G401 (cell line): ENCODE data around the gene TNRC6A. TPM values are rescaled to one million over a fixed set of nuclear protein-coding genes. Genes with fewer than 3 reads are reported as not detected.
"Not testable (repeated sequence)": the region's sequence is repeated elsewhere in the genome, so short reads cannot be mapped to it uniquely, and the experiment has no call there.

Experiments used
- DNase-seq: peaks from one replicate; pipeline ENCODE4 v3.0.0-alpha.2; 2015; ENCODE audit warnings: low spot score
- in situ Hi-C: cut with HindIII; loops from 2 replicates; pipeline ENCODE4 v1.10.0; 2016; ENCODE audit warnings: low sequenced_read_pairs, mixed read lengths
- total RNA-seq: library from RNA; depleted of rRNA; stranded (reverse); fragments of >200 nt; shearing (Covaris generic); gene quantifications from 2 replicates; pipeline ENCODE4 v1.2.3, GENCODE V29; 2014; rRNA removed

TNRC6A gene
- 11.4 and 14.4 TPM in 2 replicates for total RNA-seq

DNA sequence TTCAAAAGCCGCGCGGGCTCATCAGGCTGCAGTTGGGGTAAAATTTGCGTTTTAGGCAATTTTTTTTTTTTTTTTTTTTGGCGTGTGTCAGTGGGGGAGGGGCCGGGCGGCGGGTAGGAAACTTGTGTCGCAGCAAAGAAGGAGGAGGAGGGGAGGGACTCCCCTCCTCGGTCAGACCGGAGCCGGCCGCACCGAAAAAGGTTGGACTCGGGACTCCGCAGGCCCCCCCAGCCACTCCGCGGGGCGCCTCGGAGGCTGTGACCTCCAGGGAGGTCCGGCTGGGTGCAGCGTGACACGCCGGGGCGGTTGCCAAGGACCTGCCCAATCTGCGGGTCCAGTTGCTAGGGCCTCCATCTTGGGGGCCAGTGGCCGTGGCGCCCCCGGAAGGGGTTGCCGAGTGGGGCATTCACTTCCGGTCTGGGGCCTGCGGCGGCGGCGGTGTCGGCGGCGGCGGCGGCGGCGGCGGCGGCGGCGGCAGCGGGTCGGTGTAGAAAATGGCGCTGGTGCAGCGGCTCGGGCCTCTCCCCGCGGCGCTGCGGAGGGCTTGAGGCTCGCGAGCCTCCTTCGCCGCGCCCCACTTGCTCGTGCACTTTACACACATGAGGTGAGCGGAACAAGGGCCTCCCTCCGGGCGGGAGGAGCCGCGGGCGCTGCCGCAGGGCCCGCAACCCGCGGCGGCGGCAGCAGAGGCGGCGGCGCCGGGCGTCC is at the start of gene TNRC6A:
Gene TNRC6A (plus strand): TSS at position 409 of the 708 bp plus-strand sequence. CDS start 191 bp downstream, at position 600.
- in situ Hi-C loops: no loop called here
- DNase-seq: peak; percentile 83

DNA sequence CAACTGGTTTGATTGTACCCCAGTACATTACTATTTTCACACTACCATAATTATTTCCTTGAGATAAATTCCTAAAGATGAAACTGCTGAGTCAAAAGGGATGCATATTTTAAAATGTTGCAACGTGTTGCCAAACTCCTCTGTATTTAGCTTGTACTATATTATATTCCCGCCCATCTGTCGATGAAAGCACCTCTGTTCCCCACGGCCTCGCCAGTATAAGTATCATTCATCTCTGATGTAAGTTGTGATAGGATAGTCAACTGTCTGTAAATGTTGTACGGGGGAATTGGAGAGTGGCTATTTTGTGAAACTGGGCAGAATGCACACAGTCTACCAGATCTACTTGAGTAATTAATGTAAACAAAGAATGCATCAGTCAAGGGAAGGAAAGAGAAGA is 47.7 kb upstream of the TNRC6A start:
- in situ Hi-C loops: no loop called here
- DNase-seq: no peak

DNA sequence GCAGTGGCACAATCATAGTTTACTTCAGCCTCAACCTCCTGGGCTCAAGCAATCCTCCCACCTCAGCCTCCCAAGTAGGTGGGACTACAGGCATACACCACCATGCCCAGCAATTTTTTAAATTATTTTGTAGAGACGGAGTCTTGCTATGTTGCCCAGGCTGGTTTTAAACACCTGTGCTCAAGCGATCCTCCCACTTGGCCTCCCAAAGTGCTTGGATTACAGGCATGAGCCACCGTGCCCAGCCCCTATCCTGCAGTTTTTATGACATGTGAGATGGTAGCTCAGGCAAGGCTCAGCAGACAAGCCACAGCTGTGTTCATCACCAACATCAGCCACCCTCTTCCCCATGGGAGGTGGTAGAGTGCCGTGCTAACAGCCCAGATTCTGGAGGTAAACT is 46.2 kb upstream of the TNRC6A start:
- DNase-seq: no peak
- in situ Hi-C loops: no loop called here

DNA sequence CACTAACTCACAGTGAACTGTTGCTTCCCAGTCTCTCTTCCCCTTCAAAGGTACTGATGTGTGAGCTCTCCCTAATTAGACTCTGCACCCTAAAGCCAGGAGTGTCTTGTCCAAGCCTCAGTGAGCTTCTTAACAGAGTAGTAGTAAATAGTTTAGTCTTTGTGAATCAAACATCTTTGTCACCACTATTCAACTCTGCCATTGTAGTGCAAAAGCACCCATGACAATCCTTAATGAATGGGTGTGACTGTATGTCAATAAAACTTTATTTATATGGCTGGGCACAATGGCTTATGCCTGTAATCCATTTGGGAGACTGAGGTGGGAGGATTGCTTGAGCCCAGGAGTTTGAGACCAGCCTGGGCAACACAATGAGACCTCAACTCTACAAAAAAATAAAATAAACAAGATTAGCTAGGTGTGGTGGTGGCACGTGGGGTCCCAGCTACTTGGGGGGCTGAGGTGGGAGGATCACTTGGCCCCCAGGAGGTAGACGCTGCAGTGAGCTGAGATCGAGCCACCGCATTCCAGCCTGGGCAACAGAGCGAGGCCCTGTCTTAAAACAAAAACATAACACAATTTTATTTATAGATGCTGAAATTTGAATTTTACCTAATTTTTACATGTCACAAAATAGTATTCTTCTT is 45.5 kb upstream of the TNRC6A start:
- in situ Hi-C loops: no loop called here
- no peak for DNase-seq

DNA sequence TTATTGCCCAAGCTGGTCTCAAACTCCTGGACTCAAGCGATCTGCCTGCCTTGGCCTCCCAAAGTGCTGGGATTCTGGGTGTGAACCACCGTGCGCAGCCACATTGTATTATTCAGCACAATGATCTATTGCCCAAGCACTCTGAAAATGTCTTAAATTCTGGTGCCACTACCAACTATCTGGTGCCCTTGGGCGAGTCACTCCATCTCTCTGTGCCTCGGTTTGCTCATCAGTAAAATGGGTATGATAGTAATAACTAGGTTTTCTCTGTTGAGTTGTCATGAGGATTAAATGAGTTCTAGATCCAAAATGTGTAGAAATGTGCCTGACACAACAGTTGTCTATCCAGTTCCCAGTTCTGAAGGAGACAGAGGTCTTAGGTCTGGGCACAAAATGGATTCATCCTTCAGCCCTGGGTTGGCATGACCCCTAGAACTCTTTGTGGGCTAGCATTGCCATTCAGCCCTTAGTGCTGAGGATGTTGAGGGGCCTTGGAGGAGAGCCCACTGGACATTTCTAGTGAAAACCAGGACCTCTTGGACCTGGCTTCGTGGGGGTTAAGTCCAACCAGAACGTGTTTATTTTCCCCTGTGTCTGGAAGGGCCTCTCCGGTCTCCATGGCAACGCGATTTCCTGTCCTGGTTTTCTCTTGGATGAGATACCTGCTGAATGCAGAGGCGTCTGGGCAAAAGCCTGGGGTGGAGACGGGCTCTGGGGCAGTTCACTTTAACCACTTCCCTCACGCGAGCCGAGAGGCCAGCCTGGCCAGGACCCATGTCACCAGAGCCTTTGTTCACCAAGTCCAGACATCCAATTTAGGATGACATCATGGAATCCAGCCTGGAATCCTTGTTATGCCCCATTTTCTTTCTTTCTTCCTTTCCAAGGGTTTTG is 43.7 kb upstream of the TNRC6A start:
- in situ Hi-C loops: no loop called here

DNA sequence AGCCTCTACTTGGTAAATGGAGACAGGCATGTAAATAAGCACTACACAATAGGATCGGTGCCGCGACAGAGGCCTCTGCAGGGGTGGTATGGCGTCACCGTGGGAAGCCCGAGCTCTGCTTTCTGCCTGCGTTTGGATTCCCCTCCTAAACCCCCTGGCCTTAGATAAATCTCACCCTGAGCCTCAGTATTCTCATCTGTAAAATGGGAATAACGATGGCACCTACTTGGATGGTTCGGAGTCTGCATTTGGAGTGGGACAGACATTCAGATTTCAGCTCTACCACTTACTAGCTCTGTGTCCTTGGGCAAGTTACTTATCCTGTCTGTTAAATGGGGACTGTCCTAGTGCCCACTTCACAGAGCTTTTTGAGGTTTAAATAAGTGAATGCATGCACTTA is 42.8 kb upstream of the TNRC6A start:
- in situ Hi-C loops: no loop called here
- no peak for DNase-seq

More for the DNA sequence above, 43.7 kb upstream of the TNRC6A start:
- DNase-seq: peak; percentile 98

DNA sequence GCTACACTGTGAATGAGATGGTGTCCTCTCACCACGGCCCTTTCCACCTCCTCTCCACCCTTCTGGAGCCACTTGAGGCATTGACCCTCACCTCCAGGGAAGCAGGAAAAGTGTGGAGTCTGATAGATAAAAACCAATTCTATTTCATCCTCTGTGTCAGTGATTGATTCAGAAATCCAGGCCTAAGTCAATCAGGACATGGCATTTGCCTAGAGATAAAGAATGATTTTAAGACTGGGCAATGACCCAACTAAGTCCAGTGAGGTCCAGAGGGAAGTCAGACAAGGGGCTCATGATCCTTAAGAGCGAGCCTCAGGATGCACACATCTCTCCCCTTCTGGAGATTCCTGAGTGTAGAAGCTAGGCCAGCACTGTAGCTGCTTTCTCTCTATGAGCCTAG is 41.1 kb upstream of the TNRC6A start:
- no peak for DNase-seq
- in situ Hi-C loops: no loop called here

DNA sequence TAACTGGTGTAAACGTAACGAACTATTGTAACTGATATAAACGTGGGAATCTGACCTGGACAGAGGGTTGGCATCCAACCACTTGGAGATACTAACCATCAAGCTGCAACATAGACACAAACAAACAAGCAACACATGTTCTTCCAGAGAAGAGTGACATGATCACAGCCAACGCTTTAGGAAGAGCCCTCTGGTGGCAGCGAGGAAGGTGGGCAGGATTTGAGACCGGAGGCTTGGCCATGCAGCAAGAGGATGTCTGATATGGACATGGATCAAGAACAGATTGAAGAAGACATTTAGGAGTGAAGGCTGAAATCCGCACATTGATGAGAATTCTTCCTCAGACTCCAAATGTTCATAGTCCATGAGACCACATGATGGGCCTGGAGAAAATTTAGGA is 40.3 kb upstream of the TNRC6A start:
- in situ Hi-C loops: no loop called here
- peak; percentile 90 for DNase-seq

DNA sequence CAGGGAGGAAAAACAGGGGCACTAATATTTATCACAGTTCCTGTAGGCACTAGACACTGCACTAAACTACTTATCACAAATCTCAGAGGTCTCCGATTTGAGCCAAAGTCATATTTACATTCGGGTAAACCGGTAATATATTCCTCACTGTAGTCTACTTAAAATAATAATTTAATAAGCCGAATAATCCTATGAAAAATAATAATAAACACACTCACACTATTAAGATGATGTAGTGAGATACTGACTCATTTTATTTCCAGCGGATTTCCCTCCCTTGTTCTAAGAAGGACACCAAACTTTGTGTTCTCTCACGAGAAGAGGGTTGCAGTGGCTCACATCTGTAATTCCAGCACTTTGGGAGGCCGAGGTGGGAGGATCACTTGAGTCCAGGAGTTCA is 36.6 kb upstream of the TNRC6A start:
- no peak for DNase-seq
- in situ Hi-C loops: no loop called here

DNA sequence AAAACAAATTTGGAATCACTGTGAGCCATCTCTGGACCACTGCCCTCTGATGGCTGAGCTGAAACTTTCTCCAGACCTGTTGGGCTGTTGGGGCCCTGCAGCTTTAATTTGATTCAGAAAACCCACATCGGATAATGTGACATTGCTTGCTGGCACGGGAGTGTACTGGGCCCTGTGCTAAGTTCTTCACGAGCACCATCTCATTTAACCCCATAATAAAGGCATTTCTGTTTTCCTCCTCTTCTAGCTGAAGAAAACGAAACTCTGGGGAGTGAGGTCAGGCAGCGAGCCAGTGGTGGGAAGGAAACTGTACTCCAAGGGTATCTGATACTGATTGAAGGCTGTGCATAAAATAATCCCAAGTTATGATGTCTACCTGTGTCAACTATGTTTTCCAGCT is 34.5 kb upstream of the TNRC6A start:
- DNase-seq: no peak
- in situ Hi-C loops: no loop called here

DNA sequence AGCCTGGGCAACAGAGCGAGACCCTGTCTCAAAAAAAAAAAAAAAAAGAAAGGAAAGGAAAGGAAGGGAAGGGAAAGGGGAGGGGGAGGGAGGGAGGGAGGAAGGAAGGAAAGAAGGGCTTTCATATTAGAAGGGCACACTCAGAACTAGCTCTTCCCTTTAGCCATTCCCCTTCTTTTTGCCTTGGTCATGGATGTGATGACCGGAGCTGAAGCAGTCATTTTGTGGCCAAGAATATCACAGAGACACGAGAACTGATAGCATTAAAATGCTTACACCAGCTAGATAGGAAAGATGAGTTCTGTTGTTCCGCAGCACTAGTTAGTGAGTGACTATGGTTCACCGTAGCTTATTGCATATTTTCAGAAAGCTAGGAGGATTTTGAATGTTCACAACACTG is 32.8 kb upstream of the TNRC6A start:
- in situ Hi-C loops: no loop called here
- no peak for DNase-seq

DNA sequence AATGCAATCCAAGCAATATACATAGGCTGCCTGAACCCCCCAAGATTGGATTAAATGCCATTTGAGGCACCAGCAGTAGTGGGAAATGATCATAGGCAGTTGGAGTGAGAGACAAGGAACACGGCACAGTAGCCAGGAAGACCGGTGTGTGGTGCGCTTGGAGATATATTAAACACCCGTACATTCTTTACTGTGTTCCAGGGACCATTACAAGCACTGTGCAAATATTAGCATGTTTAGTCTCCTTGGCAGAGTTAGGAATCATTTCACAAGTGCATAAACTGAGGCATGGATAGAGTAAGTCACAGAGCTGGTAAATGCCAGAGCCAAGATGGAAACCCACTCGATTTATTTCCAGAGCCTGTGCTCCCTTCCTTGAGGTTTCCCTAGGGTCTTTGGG is 31.1 kb upstream of the TNRC6A start:
- DNase-seq: no peak
- in situ Hi-C loops: no loop called here

DNA sequence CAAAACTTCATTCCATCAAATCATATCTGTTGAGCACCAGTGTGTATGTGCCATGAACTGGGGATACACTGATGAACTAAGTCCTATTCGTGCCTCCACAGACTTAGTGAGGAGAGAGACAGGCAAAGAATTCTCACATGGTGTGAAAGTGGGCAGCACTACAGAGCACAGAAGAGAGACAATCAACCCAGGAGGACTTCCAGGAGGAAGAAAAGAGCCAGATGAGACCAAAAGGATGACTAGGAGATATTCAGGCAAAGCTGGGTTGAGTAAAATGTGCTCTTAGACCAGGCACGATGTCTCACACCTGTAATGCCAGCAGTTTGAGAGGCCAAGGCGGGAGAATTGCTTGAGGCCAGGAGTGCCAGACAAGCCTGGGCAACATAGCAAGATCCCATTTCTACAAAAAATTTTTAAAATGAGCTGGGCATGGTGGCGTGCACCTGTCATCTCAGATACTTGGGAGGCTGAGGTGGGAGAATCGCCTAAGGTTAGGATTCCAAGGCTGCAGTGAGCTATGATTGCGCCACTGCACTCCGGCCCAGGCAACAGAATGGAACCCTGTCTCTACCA is 30.2 kb upstream of the TNRC6A start:
- no peak for DNase-seq
- in situ Hi-C loops: no loop called here

DNA sequence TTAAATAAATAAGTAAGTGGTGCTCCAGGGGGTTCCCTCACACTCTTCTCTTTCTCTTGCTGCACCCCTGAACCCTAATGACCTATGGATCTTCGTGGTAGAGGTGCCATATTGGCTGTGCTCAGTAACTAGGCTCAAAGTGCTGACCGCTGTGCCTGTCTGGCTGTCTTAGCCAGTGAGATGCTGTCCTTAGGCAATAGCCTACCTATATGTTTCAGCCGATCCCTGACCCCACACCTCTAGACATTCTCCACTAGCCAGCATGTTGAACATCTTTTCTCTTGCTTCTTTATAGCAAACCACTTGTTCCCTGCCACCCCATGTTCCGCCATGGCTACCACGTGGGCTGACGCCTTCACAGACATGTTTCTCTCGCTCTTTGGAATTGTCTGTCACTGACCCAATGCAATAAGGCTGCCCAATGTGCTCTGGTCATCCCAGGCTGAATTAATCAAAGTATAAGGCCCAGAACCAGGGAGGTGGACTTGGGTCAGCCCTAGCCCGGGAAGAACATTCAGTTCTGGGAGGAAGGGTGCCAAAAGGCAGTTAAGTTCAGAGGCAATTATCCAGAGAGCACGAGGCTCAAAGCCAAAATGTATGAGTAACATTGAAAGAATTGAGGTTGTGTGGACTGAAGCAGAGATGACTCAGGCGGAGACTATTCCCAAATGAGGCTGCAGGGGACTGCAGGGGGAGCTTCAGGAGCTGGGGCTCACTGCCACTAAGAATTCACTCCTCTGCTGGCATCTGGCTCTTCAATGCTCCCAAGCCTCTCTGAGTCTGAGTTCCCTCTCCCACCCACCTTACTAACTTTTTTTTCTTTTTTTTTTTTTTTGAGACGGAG is 28.7 kb upstream of the TNRC6A start:
- DNase-seq: peak; percentile 65

DNA sequence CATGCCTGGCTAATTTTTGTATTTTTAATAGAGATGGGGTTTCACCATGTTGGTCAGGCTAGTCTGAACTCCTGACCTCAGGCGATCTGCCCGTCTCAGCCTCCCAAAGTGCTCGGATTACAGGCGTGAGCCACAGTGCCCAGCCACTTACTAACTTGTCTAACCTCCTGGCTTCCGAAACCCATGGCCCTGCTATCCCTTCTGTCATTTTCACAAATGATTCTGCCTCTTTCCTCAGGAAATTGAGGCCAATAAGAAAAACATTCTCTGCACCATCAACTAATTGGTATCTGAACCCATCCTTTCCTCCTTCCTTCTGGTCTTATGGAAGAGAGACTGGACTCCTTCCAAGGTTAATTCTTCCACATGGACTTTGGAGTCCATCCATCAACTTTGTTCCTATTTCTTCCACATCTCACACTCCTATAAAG is 27.9 kb upstream of the TNRC6A start:
- peak; percentile 19 for DNase-seq
- in situ Hi-C loops: no loop called here

More for the DNA sequence above, 28.7 kb upstream of the TNRC6A start:
- in situ Hi-C loops: no loop called here

DNA sequence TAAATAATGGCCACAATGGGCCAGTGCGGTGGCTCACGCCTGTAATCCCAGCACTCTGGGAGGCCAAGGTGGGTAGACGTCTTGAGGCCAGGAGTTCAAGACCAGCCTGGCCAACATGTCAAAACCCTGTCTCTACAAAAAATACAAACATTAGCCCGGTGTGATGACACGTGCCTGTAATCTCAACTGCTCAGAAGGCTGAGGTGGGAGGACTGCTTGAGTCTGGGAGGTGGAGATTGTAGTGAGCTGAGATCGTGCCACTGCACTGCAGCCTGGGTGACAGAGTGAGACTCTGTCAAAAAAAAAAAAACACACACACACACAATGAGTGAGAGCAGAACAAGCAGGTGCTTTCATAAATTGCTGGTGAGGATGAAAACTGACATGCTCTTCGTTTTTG is 21.7 kb upstream of the TNRC6A start:
- in situ Hi-C loops, DNase-seq: not testable (repeated sequence)

DNA sequence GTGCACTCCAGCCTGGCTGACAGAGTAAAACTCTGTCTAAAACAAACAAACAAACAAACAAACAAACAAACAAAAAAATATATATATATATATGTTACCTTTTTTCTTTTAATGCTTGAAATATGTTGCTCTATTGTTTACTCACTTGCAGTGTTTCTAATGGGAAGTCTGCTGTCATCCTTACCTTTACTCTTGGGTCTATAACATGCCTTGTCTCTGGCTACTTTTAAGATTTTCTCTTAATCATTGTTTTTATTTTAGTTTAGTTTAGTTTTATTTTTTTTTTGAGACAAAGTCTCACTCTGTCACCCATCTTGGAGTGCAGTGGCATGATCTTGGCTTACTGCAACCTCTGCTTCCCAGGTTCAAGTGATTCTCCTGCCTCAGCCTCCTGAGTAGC is 16.1 kb upstream of the TNRC6A start:
- in situ Hi-C loops: no loop called here
- no peak for DNase-seq

DNA sequence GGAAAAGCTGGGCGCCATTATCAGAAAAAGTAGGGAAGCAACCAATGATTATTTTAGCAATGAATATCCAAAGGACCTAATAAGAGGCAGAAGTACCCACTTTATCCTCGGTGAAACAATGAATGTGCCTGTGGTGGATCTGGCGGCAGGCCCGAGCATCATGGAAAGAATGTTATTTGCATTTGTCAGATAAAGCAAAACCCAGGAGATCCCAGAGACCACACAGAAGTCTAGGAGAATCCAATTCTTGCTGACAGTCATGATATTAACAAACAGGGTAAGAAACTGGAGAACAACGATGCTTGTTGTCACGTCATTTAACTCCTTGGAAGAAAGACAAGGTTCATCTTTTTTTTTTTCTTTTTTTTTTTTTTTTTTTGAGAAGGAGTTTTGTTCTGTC is 12.0 kb upstream of the TNRC6A start:
- in situ Hi-C loops: no loop called here
- DNase-seq: no peak
